Small intestine (tissue), 7 donors: ENCODE data around the gene RAN. TPM values are rescaled to one million over a fixed set of nuclear protein-coding genes. Genes with fewer than 3 reads are reported as not detected.
"Not testable (repeated sequence)": the region's sequence is repeated elsewhere in the genome, so short reads cannot be mapped to it uniquely, and the experiment has no call there.

Experiments
- DNase-seq, 2 donors: peaks; one replicate each; pipeline versions ENCODE4 v3.0.0 to v3.0.0-alpha.2; 2013
- FAIRE-seq: peaks from 2 replicates; lab custom pipeline; 2012; peaks lifted over from hg19 to GRCh38; lab: Jason Lieb, UNC
- H3K27ac ChIP-seq, 3 donors: one replicate each; pipeline ENCODE4 v1.5.1; 2013; ENCODE audit warnings: low read length in 2 of 3, mild to moderate bottlenecking in 2 of 3, control low read depth in 1 of 3, inconsistent platforms in 1 of 3, low read depth in 1 of 3, moderate library complexity in 1 of 3
- H3K27me3 ChIP-seq, 3 donors: one replicate each; pipeline ENCODE4 v1.6.1; 2013; ENCODE audit warnings: low read length in 3 of 3, inconsistent platforms in 1 of 3; ENCODE audit not compliant: control insufficient read depth in 3 of 3, insufficient read depth in 3 of 3
- H3K36me3 ChIP-seq, 3 donors: one replicate each; pipeline ENCODE4 v1.6.1; 2013; ENCODE audit warnings: low read length in 3 of 3, inconsistent platforms in 1 of 3, low read depth in 1 of 3, mild to moderate bottlenecking in 1 of 3, moderate library complexity in 1 of 3; ENCODE audit not compliant: control insufficient read depth in 3 of 3, insufficient read depth in 2 of 3
- H3K4me1 ChIP-seq, 3 donors: one replicate each; pipeline ENCODE4 v1.6.1; 2013; ENCODE audit warnings: low read length in 2 of 3, inconsistent platforms in 1 of 3, low read depth in 1 of 3, mild to moderate bottlenecking in 1 of 3, moderate library complexity in 1 of 3; ENCODE audit not compliant: control insufficient read depth in 3 of 3, insufficient read depth in 2 of 3
- H3K4me3 ChIP-seq, 3 donors: one replicate each; pipeline ENCODE4 v1.5.1; 2013; ENCODE audit warnings: low read length in 3 of 3, control low read depth in 1 of 3, inconsistent platforms in 1 of 3, low read depth in 1 of 3, mild to moderate bottlenecking in 1 of 3, moderate library complexity in 1 of 3
- H3K9me3 ChIP-seq, 2 donors: one replicate each; pipeline ENCODE4 v1.6.1; 2013; ENCODE audit warnings: low read depth in 1 of 2, low read length in 1 of 2; ENCODE audit not compliant: control insufficient read depth in 2 of 2, insufficient read depth in 1 of 2
- WGBS, 3 donors: extraction: QIAGEN DNeasy Blood & Tissue Kit; methylation state at CpG; one replicate each; pipeline ENCODE4 v1.1.7; 2013; 5-methylcytosine and 5-hydroxymethylcytosine counted together
- polyA plus RNA-seq, 4 donors: library from polyadenylated mRNA; stranded (reverse) in 3 of 4; unstranded in 1 of 4; fragments of 200-250 nt in 3 of 4; fragments of 120-200 nt in 1 of 4; gene quantifications; one replicate each; pipeline versions ENCODE4 v1.2.1 to v1.2.3, GENCODE V29; 2013
- donor health status: healthy with polysubstance abuse.
- donor health status: control.
- donor health status: control.
- donor health status: Bipolar disorder and iron deficiency.
- donor health status: healthy.

Gene RAN
- polyA plus RNA-seq, 4 donors, result 241 to 577 (median 378) TPM

GRCh38 chr12:130858084-130858483 is 13.8 kb upstream of the RAN start:
- peaks cover 0 to 8% of the 10 kb centered on the region in 2 donors for H3K9me3 ChIP-seq
- DNase-seq (no peak), FAIRE-seq (no peak)
- 78 to 82% (median 80%) methylated on average over 4 of the region's 4 CpGs for WGBS, 3 donors
- no peak overlapping the region for H3K4me3 ChIP-seq
- peaks cover 0 to 2% (median 0%) of the 10 kb centered on the region in 3 donors for H3K4me1 ChIP-seq
- no peaks in the 10 kb centered on the region for H3K36me3 ChIP-seq
- H3K27ac ChIP-seq, result no peak overlapping the region
- H3K27me3 ChIP-seq, result no peaks in the 10 kb centered on the region

- Histone ChIP-seq H3K36me3 (no peaks in the 10 kb centered on the region), H3K9me3 (peaks cover 0 to 8% of the 10 kb centered on the region in 2 donors), H3K4me3 (no peak overlapping the region), H3K4me1 (no peaks in the 10 kb centered on the region), H3K27ac (no peak overlapping the region), H3K27me3 (no peaks in the 10 kb centered on the region)
- peak in 1 of 2 donors; percentile 60 for DNase-seq
- no peak for FAIRE-seq
- WGBS, 3 donors, result 81 to 92% (median 90%) methylated on average over 6 of the region's 6 CpGs
Observed at GRCh38 chr12:130859161-130859560, 12.7 kb upstream of the RAN start.

DNA sequence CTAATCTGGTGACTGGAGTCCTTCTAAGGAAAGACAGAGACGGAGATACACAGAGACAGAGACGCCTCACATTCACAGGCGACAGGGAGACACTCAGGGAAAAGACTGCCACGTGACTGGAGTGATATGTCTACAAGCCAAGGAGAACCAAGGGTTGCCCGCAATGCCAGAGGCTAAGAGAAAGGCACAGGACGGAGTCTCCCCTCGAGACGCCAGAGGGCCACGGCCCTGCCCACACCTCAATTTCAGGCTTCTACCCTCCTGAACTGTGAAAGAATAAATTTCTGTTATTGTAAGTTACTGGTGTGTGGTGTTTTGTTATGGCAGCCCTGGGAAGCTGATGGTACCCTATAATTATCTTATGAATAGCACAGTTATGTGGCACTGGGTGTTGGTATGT is 11.6 kb upstream of the RAN start:
- peaks cover 0 to 8% of the 10 kb centered on the region in 2 donors for H3K9me3 ChIP-seq
- no peak overlapping the region for H3K4me3 ChIP-seq
- H3K36me3 ChIP-seq, result no peaks in the 10 kb centered on the region
- H3K4me1 ChIP-seq, result no peaks in the 10 kb centered on the region
- DNase-seq (no peak), FAIRE-seq (no peak)
- H3K27me3 ChIP-seq, result no peaks in the 10 kb centered on the region
- WGBS, 3 donors, result 89 to 90% (median 89%) methylated on average over 9 of the region's 9 CpGs
- H3K27ac ChIP-seq, result no peak overlapping the region

DNA sequence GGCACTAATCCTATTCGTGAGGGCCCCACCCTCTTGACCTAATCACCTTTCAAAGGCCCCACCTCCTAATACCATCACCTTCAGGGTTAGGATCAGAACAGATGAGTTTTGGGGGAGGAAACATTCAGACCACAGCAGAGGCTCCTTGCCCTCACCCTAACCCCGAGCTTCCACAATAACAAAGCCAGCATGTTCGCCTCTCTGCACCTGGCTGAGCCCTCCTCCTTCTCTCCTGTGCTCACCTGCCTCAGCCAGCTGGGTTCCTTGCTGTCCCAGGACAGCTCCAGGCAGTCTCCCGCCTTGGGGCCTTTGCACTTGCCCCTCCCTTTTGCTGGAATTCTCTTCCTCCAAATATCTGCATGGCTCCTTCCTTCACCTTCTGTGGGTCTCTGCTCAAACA is 9.7 kb upstream of the RAN start:
- 47 to 89% (median 71%) methylated on average over 4 of the region's 4 CpGs for whole genome bisulfite sequencing, 3 donors
- no peaks in the 10 kb centered on the region for H3K36me3 ChIP-seq
- FAIRE-seq, result no peak

DNA sequence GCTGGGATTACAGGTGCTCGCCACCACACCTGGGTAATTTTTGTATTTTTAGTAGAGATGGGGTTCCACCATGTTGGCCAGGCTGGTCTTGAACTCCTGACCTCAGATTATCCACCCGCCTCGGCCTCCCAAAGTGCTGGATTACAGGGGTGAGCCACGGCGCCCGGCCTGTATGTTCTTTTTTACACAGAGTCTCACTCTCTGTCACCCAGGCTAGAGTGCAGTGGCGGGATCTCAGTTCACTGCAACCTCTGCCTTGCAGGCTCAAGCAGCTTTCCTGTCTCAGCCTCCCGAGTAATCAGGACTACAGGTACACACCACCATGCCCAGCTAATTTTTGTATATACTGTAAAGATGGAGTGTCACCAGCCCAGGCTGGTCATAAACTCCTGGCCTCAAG is 9.1 kb upstream of the RAN start:
- H3K27ac ChIP-seq, H3K9me3 ChIP-seq, H3K4me3 ChIP-seq, DNase-seq, H3K4me1 ChIP-seq, H3K27me3 ChIP-seq, H3K36me3 ChIP-seq, FAIRE-seq: not testable (repeated sequence)
- WGBS, 3 donors, result 92 to 94% (median 93%) methylated on average over 8 of the region's 8 CpGs

More for the DNA sequence above, 9.7 kb upstream of the RAN start:
- no peaks in the 10 kb centered on the region for H3K27me3 ChIP-seq
- DNase-seq, result no peak
- H3K4me3 ChIP-seq, result no peak overlapping the region
- H3K9me3 ChIP-seq, result peaks cover 0 to 4% of the 10 kb centered on the region in 2 donors
- H3K4me1 ChIP-seq, result no peaks in the 10 kb centered on the region
- H3K27ac ChIP-seq, result no peak overlapping the region

DNA sequence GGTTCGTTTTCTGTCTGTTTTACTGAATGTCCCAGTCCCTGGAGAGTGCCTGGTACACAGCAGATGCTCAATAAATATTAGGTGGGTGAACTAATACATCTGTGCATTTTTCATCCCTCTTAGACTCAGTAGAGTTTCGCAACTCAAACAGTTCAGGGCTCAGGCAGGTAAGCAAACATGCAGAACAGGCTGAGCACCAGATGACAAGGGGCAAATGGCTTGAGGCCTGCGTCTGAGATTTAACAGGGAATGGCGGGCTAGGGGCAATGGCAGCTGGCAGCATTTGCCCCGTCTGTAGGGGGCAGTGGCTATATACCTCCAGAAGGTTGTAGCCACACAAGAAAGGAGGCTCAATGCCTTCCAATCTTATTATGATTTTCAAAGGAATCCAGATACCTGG is 8.6 kb upstream of the RAN start:
- Histone ChIP-seq H3K9me3 (peaks cover 0 to 4% of the 10 kb centered on the region in 2 donors), H3K4me1 (no peaks in the 10 kb centered on the region), H3K27me3 (no peaks in the 10 kb centered on the region), H3K27ac (no peak overlapping the region), H3K4me3 (no peak overlapping the region), H3K36me3 (no peaks in the 10 kb centered on the region)
- 71 to 84% (median 77%) methylated on average over 5 of the region's 5 CpGs for WGBS, 3 donors
- FAIRE-seq (no peak), DNase-seq (no peak)

- DNase-seq, result no peak
Observed at GRCh38 chr12:130868412-130868811, 3.5 kb upstream of the RAN start.

DNA sequence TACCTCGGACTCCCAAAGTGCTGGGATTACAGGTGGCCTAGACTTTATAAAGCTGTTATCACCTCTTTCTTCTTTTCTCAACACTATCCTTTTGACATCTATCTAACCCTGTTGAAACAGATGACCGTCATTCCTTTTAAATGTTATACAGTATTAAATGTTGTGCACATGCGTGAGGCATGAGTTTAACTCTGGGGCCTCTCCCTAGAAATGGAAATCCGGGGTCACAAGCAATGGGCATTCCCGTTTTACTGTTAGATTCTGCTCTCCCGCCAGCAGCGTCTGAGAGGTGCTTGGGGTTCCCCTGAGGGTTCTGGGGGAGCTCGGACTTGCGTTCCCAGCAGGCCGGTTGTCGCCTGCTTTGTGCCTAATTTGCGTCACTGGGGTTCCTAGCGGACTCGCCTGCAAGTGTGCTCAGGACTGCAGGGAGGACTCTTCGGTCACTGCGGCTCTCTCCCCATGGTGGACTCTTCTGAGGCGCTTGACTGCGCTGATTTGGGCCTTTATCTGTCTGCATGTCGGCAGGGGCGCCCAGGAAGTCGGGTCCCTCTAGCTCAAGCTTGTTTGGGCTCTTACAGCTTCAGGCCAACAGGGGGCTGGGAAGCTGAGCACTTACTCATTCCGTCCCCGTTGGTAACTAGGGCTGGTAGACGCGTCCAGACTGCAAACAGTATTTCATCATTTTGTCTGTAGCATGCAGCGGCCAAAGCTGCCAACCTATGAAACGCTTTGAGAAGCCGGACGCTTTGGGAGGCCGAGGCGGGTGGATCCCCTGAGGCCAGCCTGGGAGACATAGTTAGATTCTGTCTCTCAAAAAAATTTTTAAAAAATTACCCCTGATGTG is 1.2 kb upstream of the RAN start:
- WGBS, 3 donors, result 48 to 63% (median 58%) methylated on average over 31 of the region's 31 CpGs
- Histone ChIP-seq H3K9me3 (peaks cover 0 to 4% of the 10 kb centered on the region in 2 donors), H3K36me3 (peaks cover 5 to 15% (median 10%) of the 10 kb centered on the region in 3 donors), H3K4me3 (peak overlapping the region in 2 of 3 donors; percentile 41 to 75), H3K4me1 (peaks cover 0 to 6% (median 0%) of the 10 kb centered on the region in 3 donors), H3K27me3 (no peaks in the 10 kb centered on the region), H3K27ac (peak overlapping the region in 2 of 3 donors; percentile 90)
- peak; percentile 55 to 73 for DNase-seq
- no peak for FAIRE-seq

More at GRCh38 chr12:130868412-130868811, 3.5 kb upstream of the RAN start:
- H3K4me1 ChIP-seq, result peaks cover 0 to 6% (median 0%) of the 10 kb centered on the region in 3 donors
- peaks cover 0 to 4% of the 10 kb centered on the region in 2 donors for H3K9me3 ChIP-seq
- no peak overlapping the region for H3K4me3 ChIP-seq
- WGBS, 3 donors, result 19 to 45% (median 29%) methylated on average over 4 of the region's 4 CpGs
- no peaks in the 10 kb centered on the region for H3K36me3 ChIP-seq
- H3K27ac ChIP-seq, result no peak overlapping the region
- no peaks in the 10 kb centered on the region for H3K27me3 ChIP-seq
- no peak for FAIRE-seq
